GM12878 (cell line): ENCODE measurements around the gene GRB10. TPM values are rescaled to one million over a fixed set of nuclear protein-coding genes. Genes with fewer than 3 reads are reported as not detected.

Experiments
- ATAC-seq: fragments of 200-7000 bp; cut with Tn5 transposase; 3 replicates; pipeline ENCODE4 v1.9.1; 2020; ENCODE audit warnings: mild to moderate bottlenecking, moderate library complexity
- BruUV-seq: library from RNA; stranded (reverse); fragments of 400-500 nt; replicated peaks from 2 replicates; lab custom pipeline; 2021; lab: Mats Ljungman, UMichigan
- CTCF ChIA-PET: fragments of 300-600 bp; sonication (Branson Sonifier 250); formaldehyde crosslinking; extraction: SDS; loops from one replicate; lab custom pipeline; 2021; ENCODE audit warnings: inconsistent platforms; lab: Yijun Ruan, JAX
- POLR2A ChIA-PET: fragments of 350-600 bp; formaldehyde crosslinking; extraction: SDS; loops from one replicate; lab custom pipeline; 2021; ENCODE audit warnings: inconsistent platforms; lab: Charles Lee
- RAD21 ChIA-PET: fragments of 300-600 bp; sonication (Branson Sonifier 250); formaldehyde crosslinking; loops from one replicate; lab custom pipeline; 2023; ENCODE audit warnings: antibody characterized with exemption; ENCODE audit not compliant: unreplicated experiment; lab: Charles Lee
- SMC1A ChIA-PET: fragments of 300-600 bp; sonication (Branson Sonifier 250); formaldehyde crosslinking; loops from one replicate; lab custom pipeline; 2023; ENCODE audit not compliant: unreplicated experiment, uncharacterized antibody; lab: Charles Lee
- DNase-seq: peaks from one replicate; pipeline ENCODE4 v3.0.0-alpha.2; 2011; ENCODE audit warnings: low read depth, low spot score
- FAIRE-seq: peaks from 3 replicates; lab custom pipeline; 2011; peaks lifted over from hg19 to GRCh38; lab: Jason Lieb, UNC
- H2AFZ ChIP-seq: 2 replicates; pipeline ENCODE4 v1.6.0; 2011; ENCODE audit warnings: low read depth, low read length, control low read depth; ENCODE audit not compliant: control insufficient read depth
- H3K27ac ChIP-seq: 2 replicates; pipeline ENCODE4 v1.5.1; 2011; ENCODE audit warnings: control low read depth; ENCODE audit not compliant: control insufficient read depth, insufficient read depth
- H3K27me3 ChIP-seq, 2 experiments: replicated peaks in 1 of 2; 2 replicates each; pipeline versions ENCODE4 v1.6.0 to v1.6.1; 2011; ENCODE audit warnings: low read length in 1 of 2; ENCODE audit not compliant: control insufficient read depth in 2 of 2, insufficient read depth in 2 of 2
- H3K36me3 ChIP-seq, 2 experiments: 2 replicates each; pipeline ENCODE4 v1.5.1; 2011; ENCODE audit warnings: low read length in 1 of 2; ENCODE audit not compliant: control insufficient read depth in 2 of 2, insufficient read depth in 2 of 2
- H3K4me1 ChIP-seq: 2 replicates; pipeline ENCODE4 v1.6.1; 2011; ENCODE audit warnings: mild to moderate bottlenecking, low read length, moderate library complexity, mixed read lengths; ENCODE audit not compliant: control insufficient read depth, insufficient read depth
- H3K4me2 ChIP-seq: 2 replicates; pipeline ENCODE4 v1.6.0; 2011; ENCODE audit warnings: control low read depth; ENCODE audit not compliant: control insufficient read depth, insufficient read depth
- H3K4me3 ChIP-seq: fragments of 200-600 bp; sonication (generic); 2 replicates; pipeline ENCODE4 v1.5.1; 2016
- H3K79me2 ChIP-seq: 2 replicates; pipeline ENCODE4 v1.6.0; 2011; ENCODE audit warnings: low read length; ENCODE audit not compliant: control insufficient read depth, insufficient read depth
- H3K9ac ChIP-seq: 2 replicates; pipeline ENCODE4 v1.8.0; 2011; ENCODE audit warnings: low read length, control low read depth, mixed read lengths; ENCODE audit not compliant: control insufficient read depth, insufficient read depth
- H3K9me3 ChIP-seq: replicated peaks from 3 replicates; pipeline ENCODE4 v1.5.1; 2011; ENCODE audit warnings: mild to moderate bottlenecking, low read length; ENCODE audit not compliant: control insufficient read depth, insufficient read depth
- H4K20me1 ChIP-seq: 2 replicates; pipeline ENCODE4 v1.6.0; 2011; ENCODE audit not compliant: control insufficient read depth, insufficient read depth
- ATF7 ChIP-seq: fragments of 450-650 bp; IDR thresholded peaks from 2 replicates; pipeline ENCODE4 v1.6.1; 2016; ENCODE audit warnings: low read depth, mild to moderate bottlenecking
- BCLAF1 ChIP-seq: fragments of 450-650 bp; IDR thresholded peaks from 2 replicates; pipeline ENCODE4 v1.6.1; 2017; ENCODE audit warnings: antibody characterized with exemption, mild to moderate bottlenecking, moderate library complexity
- NRF1 ChIP-seq: conservative IDR thresholded peaks from 2 replicates; pipeline ENCODE4 v1.6.1; 2011; ENCODE audit warnings: mild to moderate bottlenecking, low read depth, low read length, improper control_type of control experiment
- RBBP5 ChIP-seq: fragments of 200-600 bp; sonication (generic); conservative IDR thresholded peaks from 2 replicates; pipeline ENCODE4 v1.6.1; 2016
- SPI1 ChIP-seq: IDR thresholded peaks from 2 replicates; pipeline ENCODE4 v1.6.1; 2011; ENCODE audit warnings: low read depth, mild to moderate bottlenecking, low read length, moderate library complexity, borderline replicate concordance; ENCODE audit not compliant: insufficient read depth
- STAT1 ChIP-seq: fragments of 450-650 bp; conservative IDR thresholded peaks from 2 replicates; pipeline ENCODE4 v1.6.1; 2014; ENCODE audit warnings: antibody characterized with exemption, mild to moderate bottlenecking
- ZNF592 ChIP-seq: fragments of 450-650 bp; IDR thresholded peaks from 2 replicates; pipeline ENCODE4 v1.6.1; 2017; ENCODE audit warnings: mild to moderate bottlenecking, moderate library complexity
- WGBS: methylation state at CpG from one replicate; pipeline ENCODE4 v1.1.6; 2016; ENCODE audit warnings: low lambda C conversion rate; ENCODE audit not compliant: insufficient replicate concordance, insufficient coverage; ENCODE audit errors: missing lambda C conversion rate; 5-methylcytosine and 5-hydroxymethylcytosine counted together
- in situ Hi-C: fragments of 300-500 bp; cut with MboI; formaldehyde crosslinking; loops from 9 replicates; pipeline ENCODE4 v1.14.3; 2018; ENCODE audit warnings: mixed read lengths
- intact Hi-C: fragments of 100-400 bp; cut with micrococcal nuclease; formaldehyde crosslinking; loops from one replicate; pipeline ENCODE4 v1.14.2; 2022; ENCODE audit not compliant: unreplicated experiment
- polyA plus RNA-seq, 11 experiments: library from polyadenylated mRNA; depleted of rRNA in 4 of 11; unstranded in 6 of 11; stranded (reverse) in 5 of 11; fragments of >200 nt; fragmentation: Nextera tagmentation in 4 of 11; fragmentation: Illumina TruSeq in 1 of 11; extraction: Ambion mirVana in 4 of 11; extraction: Trizol in 1 of 11; gene quantifications; 1 replicate in 1 of 11; 2 replicates in 10 of 11; pipeline versions ENCODE4 v1.2.1 to v1.2.3, GENCODE V29; 2011 to 2016; ENCODE audit warnings: inconsistent platforms in 2 of 11, missing spikeins in 2 of 11, low read depth in 1 of 11
- total RNA-seq, 4 experiments: library from RNA; depleted of rRNA in 3 of 4; stranded (reverse); fragments of >200 nt in 3 of 4; fragmentation: Illumina TruSeq in 1 of 4; extraction: Trizol in 1 of 4; gene quantifications; 2 replicates each; pipeline versions ENCODE4 v1.2.1 to v1.2.3, GENCODE V29; 2013 to 2021

The GRB10 gene
- total and polyA plus RNA-seq, 10 of the 15 experiments (the other 5 are each of a cell fraction or from before 2014, with no cell fraction given): 0.04 to 0.33 TPM; not detected in 8

- in situ Hi-C loops: no loop called here
- H3K4me1 ChIP-seq: peaks cover 44% of the 10 kb centered on the region
Measured at GRCh38 chr7:50660040-50660829, 122.5 kb downstream of the GRB10 start.

DNA sequence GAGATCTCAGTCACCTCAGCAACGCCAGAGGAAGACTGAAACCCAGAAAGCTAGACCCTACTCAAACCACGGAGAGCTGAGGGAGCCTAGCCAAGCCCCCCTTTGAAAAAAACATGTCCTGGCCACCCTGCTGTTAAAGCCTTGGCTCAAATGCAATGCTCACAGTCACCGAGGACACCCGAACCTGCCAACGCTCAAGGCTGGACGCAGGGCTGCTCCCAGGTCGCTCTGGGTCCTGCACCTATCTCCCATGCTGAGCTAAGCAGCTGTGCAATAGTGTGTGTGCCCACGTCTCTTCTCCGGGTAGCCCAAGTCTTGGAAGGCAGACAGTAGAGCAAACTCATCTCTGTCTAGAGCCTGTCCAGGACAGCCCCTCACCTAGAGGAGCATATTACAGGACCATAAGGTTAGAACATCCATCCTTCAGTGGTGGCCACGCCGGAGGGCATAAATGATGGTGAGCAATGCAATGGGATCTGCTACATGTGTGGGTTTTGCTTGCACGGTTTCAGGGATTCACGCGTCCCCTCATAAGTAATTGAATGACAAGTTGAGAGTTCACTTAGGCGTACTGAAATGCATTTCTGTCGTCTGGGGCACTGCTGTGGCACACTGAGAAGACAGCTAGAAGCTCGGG, 123.2 kb downstream of the GRB10 start:
- peaks cover 0 to 4% of the 10 kb centered on the region in 2 experiments; a peak in 1 of 4 replicates for H3K27me3 ChIP-seq
- POLR2A ChIA-PET: no interaction called here
- 71% methylated on average over 17 of the region's 17 CpGs for WGBS
- TF ChIP-seq BCLAF1: no peak
- no peak for TF ChIP-seq NRF1
- TF ChIP-seq RBBP5: no peak
- TF ChIP-seq ZNF592: no peak
- TF ChIP-seq STAT1: no peak
- TF ChIP-seq, all 136 proteins: peak for 0
- Histone ChIP-seq H4K20me1 (no peaks in the 10 kb centered on the region), H3K36me3 (no peaks in the 10 kb centered on the region), H3K27ac (no peak overlapping the region), H3K9me3 (no peaks in the 10 kb centered on the region; the same call in 2 of the 3 replicates), H3K4me2 (no peak overlapping the region), H3K79me2 (no peaks in the 10 kb centered on the region), H3K4me1 (peaks cover 37% of the 10 kb centered on the region), H3K9ac (no peak overlapping the region), H3K4me3 (no peak overlapping the region), H2AFZ (no peak overlapping the region)
- ChIA-PET RAD21 (no interaction called here), CTCF (no interaction called here), SMC1A (no interaction called here)
- FAIRE-seq (no peak), ATAC-seq (no peak), DNase-seq (no peak)
- in situ Hi-C loops: no loop called here
- no TSS peak for BruUV-seq
- intact Hi-C loops: no loop called here

More at GRCh38 chr7:50660040-50660829, 122.5 kb downstream of the GRB10 start:
- no peak overlapping the region for H3K27ac ChIP-seq
- ChIA-PET CTCF (no interaction called here), RAD21 (no interaction called here), SMC1A (no interaction called here), POLR2A (no interaction called here)
- H3K79me2 ChIP-seq: no peaks in the 10 kb centered on the region
- H2AFZ ChIP-seq: peak overlapping the region; percentile 37; the same call in 1 of the 2 replicates
- no peak overlapping the region for H3K4me3 ChIP-seq
- H3K27me3 ChIP-seq: peaks cover 0 to 1% of the 10 kb centered on the region in 2 experiments; a peak in 1 of 4 replicates
- no peak overlapping the region for H3K9ac ChIP-seq
- no peak for FAIRE-seq
- H3K36me3 ChIP-seq: no peaks in the 10 kb centered on the region
- no peaks in the 10 kb centered on the region for H4K20me1 ChIP-seq
- H3K4me2 ChIP-seq: no peak overlapping the region; the same call in 1 of the 2 replicates
- no TSS peak for BruUV-seq
- TF ChIP-seq ATF7 (no peak), SPI1 (peak; percentile 28; the same call in 1 of the 2 replicates)
- H3K9me3 ChIP-seq: no peaks in the 10 kb centered on the region; the same call in 2 of the 3 replicates
- intact Hi-C loops: no loop called here
- ATAC-seq: no peak
- no peak for DNase-seq
- 8% methylated on average over 25 of the region's 30 CpGs for WGBS
